NCI-H748 treated with DMSO at 0.1 percent for 48 hours (cell line): Measurements from ENCODE around the gene HHAT.

Experiments
- DNase-seq: peaks from one replicate; lab custom pipeline; 2025; lab: John Stamatoyannopoulos, UW

HHAT gene

DNA sequence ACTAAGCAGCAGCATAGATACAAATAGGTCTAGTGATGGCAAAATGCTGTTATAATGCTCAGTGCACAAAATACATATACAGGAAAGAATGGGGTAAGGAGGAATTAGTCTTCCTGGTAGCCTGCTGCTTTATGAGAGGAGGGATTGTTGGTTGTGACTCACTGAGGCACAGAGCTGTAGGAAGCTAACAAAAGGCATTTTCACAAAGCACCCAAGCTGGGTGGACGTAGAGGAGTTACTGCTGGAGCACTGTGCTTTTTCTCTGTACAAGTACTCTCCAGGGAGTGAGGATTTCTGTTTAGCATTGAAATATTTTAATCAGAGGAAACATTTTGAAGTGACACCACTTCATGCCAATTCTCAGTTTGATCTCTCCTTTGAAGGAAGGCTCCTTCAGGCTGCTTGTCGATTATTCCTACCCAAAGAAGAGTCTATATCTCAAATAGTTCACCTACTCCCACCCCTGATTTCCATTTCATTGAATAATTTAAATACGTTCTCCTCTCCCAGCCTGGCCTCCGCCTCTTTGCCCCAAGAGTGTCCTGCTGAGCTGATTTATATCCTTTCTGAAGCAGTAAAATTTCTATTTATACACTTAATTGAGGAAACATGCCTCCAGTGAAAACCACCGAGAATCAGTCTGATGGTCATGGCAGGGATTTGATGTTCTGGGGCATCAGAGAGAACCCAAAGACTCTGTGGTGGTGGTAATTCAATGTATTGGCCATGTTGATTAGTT is 271.9 kb downstream of the HHAT start:
- DNase-seq, result no peak

DNA sequence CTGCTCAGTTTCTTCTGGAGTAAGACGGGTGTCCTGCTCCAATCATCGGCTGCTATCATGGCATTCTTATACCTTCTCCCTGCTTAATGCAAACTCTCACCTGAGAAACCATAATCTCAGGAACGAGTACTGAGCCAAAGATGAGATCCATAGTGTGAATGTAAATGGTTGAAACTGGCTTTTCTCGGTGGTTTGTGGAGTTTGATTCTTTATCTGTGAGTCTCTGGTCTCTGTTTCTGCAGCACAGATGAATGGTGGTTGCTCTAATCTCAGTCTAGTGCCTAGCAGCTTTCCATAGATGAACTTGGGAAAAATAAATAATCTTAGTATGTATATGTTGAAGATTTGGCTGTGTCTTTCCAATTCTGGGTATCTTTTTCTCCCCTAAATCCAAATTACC is 274.4 kb downstream of the HHAT start:
- no peak for DNase-seq

DNA sequence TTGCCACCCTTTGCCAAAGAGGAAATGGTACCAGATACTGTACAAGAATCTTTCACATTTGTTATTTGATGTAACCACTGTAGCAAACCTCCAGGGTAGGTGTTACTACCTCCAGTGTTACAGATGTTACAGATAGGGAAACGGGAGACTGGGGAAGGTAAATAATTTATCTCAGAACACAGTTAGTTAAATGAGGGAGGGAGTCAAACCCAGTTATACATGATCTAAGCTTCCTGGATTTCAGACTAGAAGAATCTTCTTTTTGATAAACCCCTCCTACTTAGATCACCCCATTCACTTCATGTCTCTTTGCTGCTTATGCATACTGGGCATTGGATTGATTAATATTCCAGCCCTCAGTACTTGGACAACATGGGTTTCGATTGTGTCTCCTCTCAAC is 276.4 kb downstream of the HHAT start:
- DNase-seq, result no peak

DNA sequence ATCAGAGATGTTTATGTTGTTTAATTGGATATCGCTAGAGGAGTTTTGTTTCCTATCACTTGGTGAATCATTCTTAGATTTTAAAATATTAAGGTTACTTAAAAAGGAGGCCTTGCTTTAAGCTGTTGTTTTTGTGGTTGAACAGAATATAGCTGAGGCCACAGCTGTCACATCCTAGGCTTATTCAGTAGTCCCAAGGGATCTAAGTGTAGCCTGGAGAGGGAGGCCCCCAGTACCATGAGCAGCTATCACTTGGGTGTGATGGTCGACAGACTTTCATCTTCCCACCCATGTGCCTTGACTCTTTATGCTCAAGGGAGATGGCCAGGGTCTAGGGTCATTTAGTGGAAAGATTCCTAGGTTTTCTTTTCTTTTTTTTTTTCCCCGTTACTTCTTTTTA is 278.7 kb downstream of the HHAT start:
- DNase-seq, result no peak

DNA sequence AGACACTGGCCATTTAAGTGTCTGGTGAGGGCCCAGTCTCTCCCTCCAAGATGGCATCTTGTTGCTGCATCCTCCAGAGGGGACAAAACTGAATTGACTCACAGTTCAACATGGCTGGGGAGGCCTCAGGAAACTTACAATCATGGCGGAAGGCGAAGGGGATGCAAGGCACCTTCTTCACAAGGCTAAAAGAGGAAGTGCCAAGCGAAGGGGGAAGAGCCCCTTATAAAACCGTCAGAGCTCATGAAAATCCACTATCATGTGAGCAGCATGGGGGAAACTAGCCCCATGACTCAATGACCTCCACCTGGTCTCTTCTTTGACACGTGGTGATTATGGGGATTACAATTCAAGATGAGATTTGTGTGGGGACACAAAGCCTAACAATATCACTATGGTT is 280.1 kb downstream of the HHAT start:
- DNase-seq, result no peak

DNA sequence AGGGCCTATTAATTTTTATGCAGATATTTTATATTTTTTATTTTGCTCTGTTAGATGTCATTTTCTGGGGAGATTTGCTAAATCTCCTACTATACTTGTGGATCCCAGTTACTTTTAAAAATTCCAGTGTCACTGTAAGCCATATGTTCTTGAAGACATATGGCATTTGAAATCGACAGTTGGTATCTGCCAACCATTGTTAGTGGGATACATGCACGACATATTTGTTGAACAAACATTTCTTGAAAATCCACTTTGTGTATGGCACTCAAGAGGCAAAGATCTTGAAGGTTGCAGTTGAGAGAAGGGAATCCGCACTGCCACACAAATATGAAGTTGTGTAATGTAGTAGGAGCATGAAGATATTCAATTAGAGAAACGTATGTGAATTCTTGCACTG is 287.7 kb downstream of the HHAT start:
- no peak for DNase-seq

DNA sequence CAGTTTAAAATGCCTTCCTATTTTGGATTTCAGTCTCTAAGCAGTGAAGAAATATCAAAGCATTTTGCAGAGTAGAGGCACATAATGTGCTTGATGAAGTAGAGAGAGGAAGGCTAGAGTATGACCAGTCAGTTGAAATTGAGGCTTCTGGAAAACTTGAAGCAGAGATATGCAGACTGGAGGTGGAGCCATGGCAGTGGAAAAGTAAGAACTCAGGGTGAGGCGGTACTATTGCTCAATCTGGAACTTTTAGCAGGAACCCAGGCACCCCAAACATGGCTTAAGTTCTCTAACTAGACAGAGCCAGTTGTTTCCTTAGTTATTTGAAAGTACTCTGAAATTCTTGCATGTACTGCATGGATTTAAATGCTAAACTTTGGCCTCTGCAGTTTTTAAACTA is 288.6 kb downstream of the HHAT start:
- DNase-seq, result no peak

DNA sequence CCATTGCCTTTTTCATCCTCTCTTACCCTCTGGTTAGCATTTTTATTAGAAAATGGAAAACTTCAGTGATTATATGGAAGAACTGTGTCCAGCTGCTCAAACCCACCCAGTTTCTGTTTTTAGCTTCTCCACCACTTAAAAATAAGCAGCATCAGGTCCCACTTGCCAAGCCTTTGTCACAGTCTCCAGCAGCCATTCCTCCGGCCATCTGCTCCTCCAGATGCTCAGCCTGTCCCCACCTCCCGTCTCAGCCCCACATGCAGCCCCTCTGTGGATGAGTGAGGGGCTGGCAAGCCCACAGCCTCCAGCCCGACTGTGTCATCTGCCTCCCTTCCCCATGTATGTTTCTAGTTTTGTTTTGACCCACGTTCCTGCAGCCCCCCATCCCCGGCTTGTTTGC is 289.7 kb downstream of the HHAT start:
- DNase-seq, result no peak

DNA sequence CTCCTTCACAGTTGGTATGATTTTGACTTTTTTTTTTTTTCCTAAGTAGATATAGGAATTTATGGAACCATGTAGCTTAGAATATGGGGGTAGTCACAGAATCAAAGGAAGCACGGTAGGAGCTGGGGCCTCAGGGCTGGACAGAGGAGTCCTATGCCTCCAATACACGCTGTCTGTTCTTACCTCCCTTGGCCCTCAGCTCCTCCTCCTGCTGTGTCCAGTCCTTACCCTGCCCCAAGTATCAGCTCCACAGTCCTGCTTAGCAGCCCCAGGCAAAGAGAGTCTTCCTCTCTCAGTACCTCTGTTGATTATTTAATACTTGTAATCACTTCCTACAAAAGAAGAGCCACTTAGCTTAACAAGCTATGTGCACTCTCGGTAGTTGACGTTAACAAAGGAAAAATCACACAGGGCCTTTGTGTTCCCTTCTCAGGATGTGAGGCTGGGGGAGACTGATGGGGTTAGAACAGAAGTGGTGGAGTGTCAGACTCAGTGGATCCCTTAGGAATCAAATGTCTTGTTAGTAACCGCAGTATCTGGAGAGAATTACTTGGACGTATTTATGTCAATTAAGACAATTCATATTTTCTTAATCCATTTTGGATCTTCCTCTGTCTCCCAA is 292.3 kb downstream of the HHAT start:
- DNase-seq, result no peak

DNA sequence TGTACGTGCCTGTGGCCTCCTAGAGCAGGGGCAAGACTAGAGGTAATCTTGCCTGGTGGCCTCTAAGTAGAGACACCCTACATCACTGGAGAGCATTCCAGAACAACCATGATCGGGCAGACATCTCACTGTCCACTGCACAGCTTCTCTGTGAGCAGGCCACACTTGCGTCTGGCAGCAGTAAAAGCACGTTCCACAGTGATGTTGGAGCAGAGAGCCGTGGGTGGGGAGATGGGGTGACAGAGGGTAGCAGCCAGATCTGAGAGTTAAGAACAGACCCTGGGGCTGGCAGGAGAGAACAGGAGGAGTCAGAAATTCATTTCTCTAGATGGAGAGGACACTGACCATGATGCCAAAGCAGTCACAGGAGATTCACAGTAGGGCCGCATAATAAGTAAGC is 293.0 kb downstream of the HHAT start:
- DNase-seq, result no peak

DNA sequence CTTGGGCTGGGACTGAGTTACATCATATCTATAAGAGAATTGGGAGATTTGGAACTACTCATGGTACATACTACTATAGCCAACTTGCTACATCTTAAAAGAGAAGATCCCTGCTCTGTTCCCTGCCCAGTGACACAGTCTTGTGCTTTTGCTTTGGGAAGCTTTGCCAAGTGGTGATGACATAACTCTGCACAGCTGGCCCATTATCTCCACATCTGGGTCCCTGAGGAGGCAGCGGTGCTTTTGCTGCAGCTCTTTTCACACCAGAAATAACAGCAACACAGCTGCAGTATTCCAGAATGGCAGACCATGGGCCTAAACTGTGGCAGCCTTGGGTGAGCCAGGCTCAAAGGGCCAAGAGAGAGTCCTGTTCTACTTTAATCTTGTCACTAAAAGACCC is 296.0 kb downstream of the HHAT start:
- no peak for DNase-seq

DNA sequence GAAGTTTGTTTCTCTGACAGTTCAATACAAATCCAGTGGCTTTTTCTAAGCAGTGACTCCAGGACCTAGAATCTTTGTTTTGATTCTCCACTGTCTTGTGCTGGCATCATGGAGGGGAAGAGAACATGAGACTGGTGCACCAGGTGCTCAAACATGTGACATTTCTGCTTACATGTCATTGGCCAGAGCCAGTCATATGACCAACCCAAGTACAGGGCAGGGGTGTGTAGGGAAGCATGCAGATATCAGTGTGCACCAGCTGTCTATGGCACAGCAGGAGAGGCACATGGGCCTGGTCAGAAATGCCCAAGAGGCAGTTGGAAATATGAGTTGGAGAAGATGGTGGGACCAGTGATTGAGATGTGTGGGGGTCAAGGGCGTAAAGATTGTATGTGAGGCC is 297.0 kb downstream of the HHAT start:
- no peak for DNase-seq

DNA sequence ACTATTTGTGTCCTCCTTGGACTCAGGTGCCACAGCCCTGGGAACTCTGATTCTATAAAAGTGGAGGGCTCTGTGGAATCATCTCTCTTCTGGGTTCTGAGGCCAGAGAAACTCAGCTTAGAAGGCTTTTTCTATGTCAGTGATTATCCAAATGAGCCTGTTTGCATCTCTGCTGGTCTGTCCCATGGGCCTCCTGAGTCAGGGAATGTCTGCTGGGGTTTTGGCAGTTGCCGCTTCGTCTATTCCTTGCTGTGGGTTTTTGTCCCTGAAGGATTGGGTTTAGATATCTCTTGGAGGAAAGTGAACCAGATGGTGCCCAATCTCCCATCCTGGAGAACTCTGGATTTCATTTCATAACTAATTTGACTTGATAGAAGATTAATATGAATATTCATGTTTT is 297.6 kb downstream of the HHAT start:
- DNase-seq, result no peak

DNA sequence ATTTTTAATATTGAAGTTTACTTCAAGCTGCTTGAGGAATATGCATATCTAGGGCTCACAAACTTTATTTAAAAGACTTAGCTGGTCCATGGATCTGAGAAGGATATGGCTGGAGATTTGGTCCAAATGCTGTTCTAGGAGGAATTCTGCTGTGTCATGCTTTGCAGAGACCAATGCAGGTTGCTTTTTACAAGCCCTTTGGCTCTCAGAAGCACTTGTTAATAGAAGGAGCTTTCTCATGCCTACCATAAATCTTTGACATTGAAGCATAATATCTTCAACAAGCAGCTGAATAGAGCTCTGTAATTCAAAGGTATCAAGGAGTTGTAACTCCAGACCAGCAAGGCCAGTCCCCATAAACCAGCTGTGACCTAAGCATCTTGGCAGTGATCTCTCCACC is 299.1 kb downstream of the HHAT start:
- DNase-seq, result no peak

DNA sequence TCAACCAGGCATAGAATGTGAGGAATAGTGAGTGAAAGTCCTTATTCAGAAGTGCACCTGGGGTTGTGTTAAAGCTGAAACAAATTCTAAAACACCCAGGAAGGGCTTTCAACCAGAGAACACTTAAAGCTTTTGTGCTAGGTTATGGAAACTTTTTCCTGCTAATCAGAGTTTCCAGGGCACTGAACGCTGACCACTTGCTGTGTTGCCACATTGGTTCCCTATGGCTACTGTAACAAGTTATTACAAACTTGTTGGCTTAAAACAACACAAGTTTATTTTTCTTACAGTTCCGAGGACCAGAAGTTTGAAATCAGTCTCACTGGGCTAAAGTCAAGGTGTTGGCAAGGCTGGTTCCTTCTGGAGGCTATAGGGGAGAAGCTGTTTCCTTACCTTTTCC is 300.6 kb downstream of the HHAT start:
- DNase-seq, result no peak

DNA sequence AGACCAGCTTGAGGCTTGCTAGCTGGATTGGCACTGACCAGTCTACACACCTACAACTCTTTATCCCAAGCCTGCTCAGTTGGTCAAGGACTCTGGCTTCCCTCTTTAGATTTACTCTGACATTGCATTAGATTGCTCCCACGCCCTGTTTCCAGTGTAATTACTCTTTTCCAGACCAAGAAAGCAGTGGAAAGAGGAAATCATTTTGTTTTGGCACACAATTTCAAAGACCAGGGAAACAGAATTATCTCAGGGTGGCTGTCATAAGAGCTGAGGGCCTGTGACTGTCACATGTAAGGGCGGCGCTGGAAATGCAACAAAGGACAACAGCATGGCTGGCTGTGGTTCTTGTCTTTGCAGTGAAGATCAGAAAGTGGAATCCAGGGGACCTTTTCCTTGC is 302.7 kb downstream of the HHAT start:
- DNase-seq, result no peak

DNA sequence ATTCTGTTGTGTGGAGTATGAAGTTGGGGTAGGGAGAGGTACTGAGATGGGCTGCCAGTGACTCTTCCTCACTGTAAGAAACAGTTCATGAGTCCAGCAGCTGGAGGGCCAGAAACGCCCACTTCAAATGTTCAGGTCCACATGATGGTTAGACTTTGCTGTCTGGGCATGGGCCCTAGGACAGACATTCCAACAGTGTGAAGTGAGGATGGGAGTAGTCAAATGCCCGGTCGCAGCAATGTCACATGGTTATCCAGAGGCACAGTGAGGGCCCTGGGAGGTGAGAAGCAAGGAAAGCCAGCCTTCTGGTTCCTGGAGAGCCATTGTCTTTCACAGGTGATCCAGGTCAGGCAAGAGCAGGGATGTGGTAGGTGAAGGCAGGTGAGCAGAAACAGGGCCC is 304.4 kb downstream of the HHAT start:
- no peak for DNase-seq

DNA sequence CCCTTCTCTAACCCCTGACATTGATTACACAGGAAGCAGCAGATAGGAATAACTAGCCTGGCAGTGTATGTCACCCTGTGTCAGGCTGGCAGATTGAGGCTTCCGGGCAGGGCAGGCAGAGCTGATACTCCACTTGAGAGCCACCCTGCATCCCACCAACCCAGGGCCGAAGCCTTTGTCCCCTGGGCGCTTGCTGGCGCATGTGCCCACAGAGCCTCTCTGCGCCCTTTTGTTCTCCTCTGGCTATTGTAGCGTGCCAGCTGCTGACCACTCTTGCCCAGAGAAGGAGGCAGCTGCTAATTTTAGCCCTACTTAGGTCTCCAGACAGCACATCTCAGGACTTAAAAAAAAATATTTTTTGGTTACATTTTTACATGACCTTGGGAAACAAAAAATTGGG is 304.9 kb downstream of the HHAT start:
- DNase-seq, result no peak

DNA sequence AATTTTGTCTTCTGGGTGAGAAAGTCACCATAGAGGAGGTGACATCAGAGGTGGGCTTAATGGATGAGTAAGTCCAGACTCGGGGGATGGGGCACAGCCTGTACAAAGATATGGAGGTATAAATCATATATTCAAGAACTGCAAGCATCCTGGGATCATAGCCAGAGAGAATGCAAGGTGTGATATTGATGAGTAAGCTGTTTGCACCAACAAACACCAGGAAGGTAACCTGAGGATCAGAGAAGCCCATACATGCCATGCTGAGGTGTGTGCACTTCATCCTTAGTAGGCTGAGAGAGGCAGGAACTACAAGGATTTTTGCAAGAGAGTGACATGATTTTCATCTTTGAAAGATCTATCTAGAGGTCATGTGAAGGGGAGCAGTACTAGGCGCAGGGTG is 306.4 kb downstream of the HHAT start:
- no peak for DNase-seq

DNA sequence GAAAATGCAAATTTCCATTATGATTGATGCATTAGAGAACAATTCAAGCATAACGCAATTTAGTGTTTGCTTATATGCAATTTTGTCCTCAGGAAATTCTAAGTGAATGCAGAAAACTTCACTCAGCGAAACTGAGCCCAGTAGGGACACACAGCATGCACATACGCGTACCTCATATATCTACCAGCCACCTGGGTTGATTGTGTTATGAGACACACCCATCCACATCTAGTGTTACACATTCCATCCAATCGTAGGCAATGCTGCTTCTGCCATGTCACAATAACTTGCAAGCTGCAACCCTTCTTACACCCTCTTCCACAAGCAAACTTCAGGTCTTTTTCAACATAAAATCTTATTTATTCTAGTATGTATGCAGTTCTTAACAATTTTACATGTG is 312.9 kb downstream of the HHAT start:
- DNase-seq, result no peak

DNA sequence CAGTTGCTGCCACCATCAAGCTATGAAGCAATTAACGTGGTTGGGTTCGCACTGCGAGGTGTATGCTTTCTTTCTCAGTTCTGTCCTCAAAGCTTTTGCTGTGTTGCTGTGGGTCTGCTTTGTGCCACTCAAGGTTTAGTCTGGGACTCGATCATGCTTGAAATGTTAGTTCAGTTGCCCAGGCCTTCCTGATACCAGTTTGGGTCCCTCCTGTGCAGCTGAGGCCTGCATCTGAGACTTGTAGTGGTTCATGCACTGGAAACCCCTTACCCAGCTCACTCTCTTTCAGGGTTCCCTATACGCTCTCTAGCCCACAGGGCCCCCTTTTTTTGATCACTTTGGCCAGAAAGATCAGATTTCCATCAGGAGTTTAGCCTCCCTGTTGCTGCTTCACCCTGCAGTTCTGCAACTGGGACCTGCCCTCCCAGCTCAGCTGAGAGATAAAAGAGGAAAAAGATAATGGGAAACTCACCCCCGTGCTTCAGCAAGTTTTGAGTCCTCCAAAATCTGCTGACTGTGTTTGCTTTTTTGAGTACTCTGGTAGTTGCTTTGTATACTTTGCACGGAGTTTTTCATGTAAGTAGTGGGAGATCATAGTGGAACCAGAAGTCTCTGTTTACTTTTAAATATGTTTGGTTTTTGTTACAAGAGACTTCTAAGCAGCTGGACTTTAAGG is 317.0 kb downstream of the HHAT start:
- no peak for DNase-seq

DNA sequence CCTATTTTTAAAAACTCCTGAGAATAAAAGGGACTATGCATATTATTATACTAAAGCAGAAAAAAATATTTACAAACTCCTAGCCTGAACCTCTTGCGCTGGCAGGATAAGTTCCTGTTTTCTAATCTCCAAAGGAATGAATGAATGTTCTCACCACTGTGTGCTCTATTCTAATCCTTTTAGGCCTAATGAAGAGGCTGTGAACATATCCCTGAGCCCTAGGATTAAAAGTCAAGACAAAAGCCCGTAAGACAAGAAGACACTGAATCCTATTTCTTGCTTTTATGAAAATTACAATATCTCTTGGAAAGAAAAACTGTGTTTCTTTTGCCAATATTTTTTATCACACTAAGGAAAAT is 317.5 kb downstream of the HHAT start:
- DNase-seq, result no peak

DNA sequence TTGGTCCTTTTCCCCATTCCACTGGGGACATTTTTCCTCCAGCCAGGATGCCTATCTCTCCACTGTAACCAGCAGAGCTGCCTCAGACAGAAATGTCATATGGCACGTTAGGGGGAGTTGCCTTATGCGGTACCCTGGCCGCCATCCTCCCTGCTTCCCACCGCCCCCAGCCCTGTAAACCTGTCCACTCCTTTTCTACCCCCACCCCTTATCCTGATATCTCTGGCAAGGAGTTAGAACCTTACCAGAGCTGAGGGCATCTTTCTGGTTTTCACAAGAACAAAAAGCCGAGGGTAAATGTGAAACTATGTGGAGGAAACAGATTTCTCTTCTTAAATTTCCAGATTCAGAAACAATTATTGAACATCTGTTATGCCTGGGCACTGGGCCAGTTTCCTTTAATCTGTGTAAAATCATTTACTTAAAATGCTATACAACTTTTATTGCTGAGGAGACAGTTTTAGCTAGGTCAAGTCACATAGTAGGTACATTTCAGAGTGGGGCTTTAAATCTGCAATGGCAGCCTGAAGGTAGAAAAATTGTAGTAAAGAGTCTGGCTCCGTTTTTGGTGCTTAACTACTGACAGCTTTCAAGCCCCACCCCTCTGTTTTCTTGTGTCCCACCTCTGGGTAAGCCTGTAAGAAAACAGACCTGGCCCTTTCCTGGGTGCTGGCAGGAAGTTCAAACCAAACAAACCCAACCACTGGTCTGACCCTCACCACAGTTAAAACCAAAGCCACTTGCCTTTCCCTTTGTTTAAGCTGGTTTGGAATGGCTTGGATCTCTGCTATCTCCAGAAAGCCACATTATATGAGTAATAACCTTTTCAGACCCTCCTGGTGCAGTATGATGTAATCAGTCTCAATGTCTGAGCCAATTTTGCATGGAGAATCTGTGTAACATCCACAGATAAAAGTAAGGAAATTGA is 319.0 kb downstream of the HHAT start:
- DNase-seq, result no peak
